Ovary (tissue), 3 donors: Measurements from ENCODE around the gene ERC1.

Source experiments
- EP300 ChIP-seq: sonication (generic); formaldehyde crosslinking; IDR thresholded peaks from one replicate; pipeline ENCODE4 v1.6.1; 2017; ENCODE audit warnings: antibody characterized with exemption
- POLR2A ChIP-seq: fragments of 450-650 bp; IDR thresholded peaks from one replicate; pipeline ENCODE4 v1.6.1; 2017; ENCODE audit warnings: antibody characterized with exemption, mild to moderate bottlenecking, moderate library complexity
- TF ChIP-seq, protein P1 (sequence below), 3 donors: fragments of 450-650 bp in 2 of 3; fragments of 200-600 bp in 1 of 3; IDR thresholded peaks; one replicate each; pipeline versions ENCODE4 v1.5.1 to v1.8.0; 2016 to 2022; ENCODE audit warnings: antibody characterized with exemption in 3 of 3, mild to moderate bottlenecking in 1 of 3
- donor health status: DM: no; HTN: no; CAD: no.

DNA sequence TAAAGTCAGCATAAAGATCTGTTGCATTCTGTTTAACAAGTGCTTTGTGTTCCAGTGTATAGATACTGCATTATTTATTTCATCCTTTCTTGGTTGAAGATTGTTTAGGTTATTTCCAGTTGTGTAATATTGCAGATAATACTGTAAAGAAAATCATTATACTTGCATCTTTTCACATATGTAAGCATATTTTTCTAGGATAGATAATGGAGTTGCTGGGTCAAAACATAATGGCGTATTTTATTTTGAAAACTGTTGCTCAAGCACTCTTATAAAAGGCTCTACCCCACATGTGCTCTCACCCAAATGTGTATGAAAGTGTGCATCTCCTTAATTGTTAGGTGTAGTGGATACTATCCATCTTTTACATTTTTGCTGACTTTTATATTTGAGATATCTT is 329.0 kb downstream of the ERC1 start:
- TF ChIP-seq, protein P1, sequence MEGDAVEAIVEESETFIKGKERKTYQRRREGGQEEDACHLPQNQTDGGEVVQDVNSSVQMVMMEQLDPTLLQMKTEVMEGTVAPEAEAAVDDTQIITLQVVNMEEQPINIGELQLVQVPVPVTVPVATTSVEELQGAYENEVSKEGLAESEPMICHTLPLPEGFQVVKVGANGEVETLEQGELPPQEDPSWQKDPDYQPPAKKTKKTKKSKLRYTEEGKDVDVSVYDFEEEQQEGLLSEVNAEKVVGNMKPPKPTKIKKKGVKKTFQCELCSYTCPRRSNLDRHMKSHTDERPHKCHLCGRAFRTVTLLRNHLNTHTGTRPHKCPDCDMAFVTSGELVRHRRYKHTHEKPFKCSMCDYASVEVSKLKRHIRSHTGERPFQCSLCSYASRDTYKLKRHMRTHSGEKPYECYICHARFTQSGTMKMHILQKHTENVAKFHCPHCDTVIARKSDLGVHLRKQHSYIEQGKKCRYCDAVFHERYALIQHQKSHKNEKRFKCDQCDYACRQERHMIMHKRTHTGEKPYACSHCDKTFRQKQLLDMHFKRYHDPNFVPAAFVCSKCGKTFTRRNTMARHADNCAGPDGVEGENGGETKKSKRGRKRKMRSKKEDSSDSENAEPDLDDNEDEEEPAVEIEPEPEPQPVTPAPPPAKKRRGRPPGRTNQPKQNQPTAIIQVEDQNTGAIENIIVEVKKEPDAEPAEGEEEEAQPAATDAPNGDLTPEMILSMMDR (IDR thresholded peaks at IDR 0.05) = no peak
- TF ChIP-seq POLR2A (no peak), EP300 (no peak)
